Measurements from ENCODE around the gene EVC. TPM values are rescaled to one million over a fixed set of nuclear protein-coding genes. Genes with fewer than 3 reads are reported as not detected.
"Not testable (repeated sequence)": the region's sequence is repeated elsewhere in the genome, so short reads cannot be mapped to it uniquely, and the experiment has no call there.

Gene EVC
- total RNA-seq, 1 experiment from 2014 or later, result not detected

DNA sequence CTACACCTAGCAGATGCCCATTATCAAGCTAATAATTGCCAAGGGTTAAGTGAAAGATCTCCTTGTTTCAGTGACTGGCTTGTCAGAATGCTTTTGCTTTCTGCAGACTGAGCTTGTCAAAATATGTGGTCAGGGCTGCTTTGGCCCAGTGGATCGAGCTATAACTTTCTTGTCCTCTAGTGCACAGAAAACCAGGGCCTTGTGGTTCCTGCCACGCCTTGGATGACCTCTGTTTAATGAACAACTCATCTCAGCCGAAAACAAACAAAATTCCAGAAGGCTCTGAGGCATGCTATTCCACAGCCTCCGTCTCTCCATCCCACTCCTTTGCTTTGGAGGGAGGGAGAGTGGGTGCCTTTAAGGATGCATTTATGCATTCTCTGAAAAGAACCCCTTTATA is 11.3 kb downstream of the EVC start:
- TF ChIP-seq, protein P1, sequence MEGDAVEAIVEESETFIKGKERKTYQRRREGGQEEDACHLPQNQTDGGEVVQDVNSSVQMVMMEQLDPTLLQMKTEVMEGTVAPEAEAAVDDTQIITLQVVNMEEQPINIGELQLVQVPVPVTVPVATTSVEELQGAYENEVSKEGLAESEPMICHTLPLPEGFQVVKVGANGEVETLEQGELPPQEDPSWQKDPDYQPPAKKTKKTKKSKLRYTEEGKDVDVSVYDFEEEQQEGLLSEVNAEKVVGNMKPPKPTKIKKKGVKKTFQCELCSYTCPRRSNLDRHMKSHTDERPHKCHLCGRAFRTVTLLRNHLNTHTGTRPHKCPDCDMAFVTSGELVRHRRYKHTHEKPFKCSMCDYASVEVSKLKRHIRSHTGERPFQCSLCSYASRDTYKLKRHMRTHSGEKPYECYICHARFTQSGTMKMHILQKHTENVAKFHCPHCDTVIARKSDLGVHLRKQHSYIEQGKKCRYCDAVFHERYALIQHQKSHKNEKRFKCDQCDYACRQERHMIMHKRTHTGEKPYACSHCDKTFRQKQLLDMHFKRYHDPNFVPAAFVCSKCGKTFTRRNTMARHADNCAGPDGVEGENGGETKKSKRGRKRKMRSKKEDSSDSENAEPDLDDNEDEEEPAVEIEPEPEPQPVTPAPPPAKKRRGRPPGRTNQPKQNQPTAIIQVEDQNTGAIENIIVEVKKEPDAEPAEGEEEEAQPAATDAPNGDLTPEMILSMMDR (IDR thresholded peaks at IDR 0.05; ENCODE audit: unreplicated experiment), result no peak
- Mint-ChIP-seq H3K27me3 (ENCODE audit: unreplicated experiment) (no peaks in the 10 kb centered on the region), H3K4me3 (ENCODE audit: low read depth, unreplicated experiment) (no peak overlapping the region), H3K36me3 (ENCODE audit: insufficient read depth, unreplicated experiment) (no peaks in the 10 kb centered on the region), H3K27ac (ENCODE audit: unreplicated experiment) (no peak overlapping the region), H3K4me1 (ENCODE audit: low read depth, unreplicated experiment) (no peaks in the 10 kb centered on the region), H3K9me3 (ENCODE audit: low read depth, unreplicated experiment) (peaks cover 2% of the 10 kb centered on the region)
- CTCF ChIA-PET, result no interaction called here
- intact Hi-C loops (cut with micrococcal nuclease; ENCODE audit: unreplicated experiment), result no loop called here
- BruUV-seq (replicated peaks), result no TSS peak
- DNase-seq, result no peak

GRCh38 chr4:5724377-5724776 is 13.4 kb downstream of the EVC start:
- Mint-ChIP-seq H3K27me3 (ENCODE audit: unreplicated experiment) (no peaks in the 10 kb centered on the region), H3K4me1 (ENCODE audit: low read depth, unreplicated experiment) (no peaks in the 10 kb centered on the region), H3K36me3 (ENCODE audit: insufficient read depth, unreplicated experiment) (no peaks in the 10 kb centered on the region), H3K27ac (ENCODE audit: unreplicated experiment) (no peak overlapping the region), H3K4me3 (ENCODE audit: low read depth, unreplicated experiment) (no peak overlapping the region), H3K9me3 (ENCODE audit: low read depth, unreplicated experiment) (peaks cover 3% of the 10 kb centered on the region)
- BruUV-seq (replicated peaks), result no TSS peak
- intact Hi-C loops (cut with micrococcal nuclease; ENCODE audit: unreplicated experiment), result no loop called here
- CTCF ChIA-PET, result interaction anchor here (0.5 kb wide), 1 partner anchor 22 kb away, joined by 3 read pairs; no protein-coding TSS in a partner anchor
- TF ChIP-seq, protein P1 (IDR thresholded peaks at IDR 0.05; ENCODE audit: unreplicated experiment), result no peak
- DNase-seq, result no peak

DNA sequence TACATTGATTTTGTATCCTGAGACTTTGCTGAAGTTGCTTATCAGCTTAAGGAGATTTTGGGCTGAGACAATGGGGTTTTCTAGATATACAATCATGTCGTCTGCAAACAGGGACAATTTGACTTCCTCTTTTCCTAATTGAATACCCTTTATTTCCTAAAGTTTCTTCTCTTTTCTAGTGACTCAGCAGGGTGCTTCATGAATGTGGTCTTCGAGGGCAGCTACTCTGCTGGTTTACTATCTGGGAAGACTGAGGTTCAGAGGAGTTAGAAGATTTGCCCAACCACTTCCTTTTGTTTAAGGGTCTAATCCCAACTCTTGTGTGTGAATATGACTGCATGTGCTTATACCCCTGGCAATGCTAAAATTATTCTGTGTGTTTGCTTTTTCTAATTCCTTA is 17.4 kb downstream of the EVC start:
- DNase-seq; H3K4me1 Mint-ChIP-seq (ENCODE audit: low read depth, unreplicated experiment); CTCF ChIA-PET; H3K27me3 Mint-ChIP-seq (ENCODE audit: unreplicated experiment); BruUV-seq (replicated peaks); intact Hi-C loops (cut with micrococcal nuclease; ENCODE audit: unreplicated experiment); H3K9me3 Mint-ChIP-seq (ENCODE audit: low read depth, unreplicated experiment); H3K4me3 Mint-ChIP-seq (ENCODE audit: low read depth, unreplicated experiment); H3K27ac Mint-ChIP-seq (ENCODE audit: unreplicated experiment); H3K36me3 Mint-ChIP-seq (ENCODE audit: insufficient read depth, unreplicated experiment): not testable (repeated sequence)

GRCh38 chr4:5730436-5730835 is 19.4 kb downstream of the EVC start:
- Mint-ChIP-seq H3K9me3 (ENCODE audit: low read depth, unreplicated experiment) (peaks cover 7% of the 10 kb centered on the region), H3K4me1 (ENCODE audit: low read depth, unreplicated experiment) (no peaks in the 10 kb centered on the region), H3K36me3 (ENCODE audit: insufficient read depth, unreplicated experiment) (no peaks in the 10 kb centered on the region), H3K4me3 (ENCODE audit: low read depth, unreplicated experiment) (no peak overlapping the region), H3K27ac (ENCODE audit: unreplicated experiment) (no peak overlapping the region), H3K27me3 (ENCODE audit: unreplicated experiment) (no peaks in the 10 kb centered on the region)
- CTCF ChIA-PET, result no interaction called here
- TF ChIP-seq, protein P1 (IDR thresholded peaks at IDR 0.05; ENCODE audit: unreplicated experiment), result no peak
- DNase-seq, result no peak
- intact Hi-C loops (cut with micrococcal nuclease; ENCODE audit: unreplicated experiment), result no loop called here
- BruUV-seq (replicated peaks), result no TSS peak

GRCh38 chr4:5730993-5731990 is 20.3 kb downstream of the EVC start:
- BruUV-seq (replicated peaks), result no TSS peak
- Mint-ChIP-seq H3K27me3 (ENCODE audit: unreplicated experiment) (no peaks in the 10 kb centered on the region), H3K4me3 (ENCODE audit: low read depth, unreplicated experiment) (no peak overlapping the region), H3K27ac (ENCODE audit: unreplicated experiment) (no peak overlapping the region), H3K4me1 (ENCODE audit: low read depth, unreplicated experiment) (no peaks in the 10 kb centered on the region), H3K36me3 (ENCODE audit: insufficient read depth, unreplicated experiment) (no peaks in the 10 kb centered on the region), H3K9me3 (ENCODE audit: low read depth, unreplicated experiment) (peaks cover 7% of the 10 kb centered on the region)
- TF ChIP-seq, protein P1 (IDR thresholded peaks at IDR 0.05; ENCODE audit: unreplicated experiment), result no peak
- no peak for DNase-seq
- intact Hi-C loops (cut with micrococcal nuclease; ENCODE audit: unreplicated experiment), result no loop called here
- CTCF ChIA-PET, result no interaction called here

All from Calu3 (cell line).